Measurements from ENCODE around the gene RNLS.

RNLS gene

GRCh38 chr10:88512599-88512998 is 70.5 kb downstream of the RNLS start:
- Histone ChIP-seq H2AFZ (ENCODE audit: low read depth, low read length, severe bottlenecking) (no peak overlapping the region), H3K9me3 (ENCODE audit: insufficient read depth, low read length) (no peaks in the 10 kb centered on the region)

DNA sequence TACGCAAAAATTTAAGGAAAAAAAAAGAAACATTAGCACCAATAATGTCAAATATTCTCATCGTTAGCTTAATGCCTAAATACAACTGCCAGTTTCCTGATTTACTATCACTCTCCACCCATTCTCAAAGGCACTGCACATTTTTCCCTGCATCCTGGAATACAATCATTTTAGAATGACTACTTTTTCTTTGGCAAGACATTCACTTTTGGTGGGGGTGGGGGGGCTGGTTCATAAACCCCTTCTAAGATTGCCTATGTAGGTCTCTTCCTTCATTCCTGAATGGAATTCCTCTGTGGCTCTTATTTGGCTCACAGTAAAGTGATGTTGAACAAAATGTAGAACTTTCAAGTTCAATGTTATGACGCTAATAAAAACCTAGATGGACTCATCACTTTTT is 74.3 kb downstream of the RNLS start:
- H3K79me2 ChIP-seq (ENCODE audit: insufficient read depth, low read length) = no peaks in the 10 kb centered on the region
- no peak overlapping the region for H3K4me3 ChIP-seq (ENCODE audit: insufficient read depth, low read length, poor library complexity, severe bottlenecking)
- no peaks in the 10 kb centered on the region for H3K36me3 ChIP-seq (ENCODE audit: low read length)
- no peak overlapping the region for H3K27ac ChIP-seq (ENCODE audit: low read depth, low read length)
- no peak overlapping the region for H3K9ac ChIP-seq (ENCODE audit: low read length)
- H4K20me1 ChIP-seq (ENCODE audit: low read depth, low read length) = no peaks in the 10 kb centered on the region
- no peak overlapping the region for H3K4me2 ChIP-seq (ENCODE audit: low read depth, low read length, poor library complexity, severe bottlenecking)
- H3K9me2 ChIP-seq (replicated peaks; ENCODE audit: insufficient read depth, low read length) = no peaks in the 10 kb centered on the region
- no peaks in the 10 kb centered on the region for H3K27me3 ChIP-seq (ENCODE audit: low read length)
- TF ChIP-seq CTCF (IDR thresholded peaks at IDR 0.05; ENCODE audit: insufficient read depth, low read length, poor library complexity, severe bottlenecking) (no peak), EZH2phosphoT487 (conservative IDR thresholded peaks at IDR 0.05; ENCODE audit: low read length) (no peak)
- no peak overlapping the region for H2AFZ ChIP-seq (ENCODE audit: low read depth, low read length, severe bottlenecking)
- H3F3A ChIP-seq (ENCODE audit: insufficient read depth) = no peaks in the 10 kb centered on the region
- no peaks in the 10 kb centered on the region for H3K9me3 ChIP-seq (ENCODE audit: insufficient read depth, low read length)

More at GRCh38 chr10:88512599-88512998, 70.5 kb downstream of the RNLS start:
- Histone ChIP-seq H3K4me2 (ENCODE audit: low read depth, low read length, poor library complexity, severe bottlenecking) (no peak overlapping the region), H3F3A (ENCODE audit: insufficient read depth) (no peaks in the 10 kb centered on the region), H4K20me1 (ENCODE audit: low read depth, low read length) (no peaks in the 10 kb centered on the region), H3K4me3 (ENCODE audit: insufficient read depth, low read length, poor library complexity, severe bottlenecking) (no peak overlapping the region), H3K79me2 (ENCODE audit: insufficient read depth, low read length) (no peaks in the 10 kb centered on the region), H3K36me3 (ENCODE audit: low read length) (no peaks in the 10 kb centered on the region), H3K27ac (ENCODE audit: low read depth, low read length) (no peak overlapping the region), H3K27me3 (ENCODE audit: low read length) (no peaks in the 10 kb centered on the region), H3K9ac (ENCODE audit: low read length) (no peak overlapping the region), H3K9me2 (replicated peaks; ENCODE audit: insufficient read depth, low read length) (no peaks in the 10 kb centered on the region)
- TF ChIP-seq CTCF (IDR thresholded peaks at IDR 0.05; ENCODE audit: insufficient read depth, low read length, poor library complexity, severe bottlenecking) (no peak), EZH2phosphoT487 (conservative IDR thresholded peaks at IDR 0.05; ENCODE audit: low read length) (no peak)

DNA sequence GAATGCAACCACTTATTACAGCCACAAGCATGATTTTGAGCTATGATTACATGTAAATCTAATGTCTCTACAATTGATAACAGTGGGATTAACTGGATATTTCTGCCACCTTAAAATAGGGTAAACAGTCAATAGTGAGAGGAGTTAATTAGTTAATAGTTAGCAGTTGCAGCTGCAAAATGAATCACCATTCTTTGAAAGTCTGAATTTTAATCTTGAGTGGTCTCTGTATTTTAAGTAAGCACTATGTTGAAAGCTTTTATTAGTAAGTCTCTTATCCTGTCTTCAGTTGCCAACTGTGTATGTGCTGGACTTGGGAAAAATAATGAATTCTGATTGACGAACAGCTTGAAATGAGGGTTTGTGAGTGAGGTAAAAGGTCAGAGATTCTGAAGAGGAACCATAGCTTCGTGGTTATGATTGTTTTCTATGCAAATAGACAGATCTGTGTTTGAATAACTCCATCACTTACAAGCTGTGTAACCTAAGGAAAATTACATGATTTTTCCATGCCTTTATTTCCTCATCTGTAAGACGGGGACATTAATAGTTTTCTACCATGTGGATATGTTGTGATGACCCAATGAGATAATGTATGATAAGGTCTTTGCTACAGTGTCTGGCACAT is 75.2 kb downstream of the RNLS start:
- H3K4me2 ChIP-seq (ENCODE audit: low read depth, low read length, poor library complexity, severe bottlenecking) = no peak overlapping the region

More for the DNA sequence above, 75.2 kb downstream of the RNLS start:
- Histone ChIP-seq H3K79me2 (ENCODE audit: insufficient read depth, low read length) (no peaks in the 10 kb centered on the region), H3K9me2 (replicated peaks; ENCODE audit: insufficient read depth, low read length) (no peaks in the 10 kb centered on the region), H3K9me3 (ENCODE audit: insufficient read depth, low read length) (no peaks in the 10 kb centered on the region), H2AFZ (ENCODE audit: low read depth, low read length, severe bottlenecking) (no peak overlapping the region), H3K27ac (ENCODE audit: low read depth, low read length) (no peak overlapping the region), H3K36me3 (ENCODE audit: low read length) (no peaks in the 10 kb centered on the region), H3F3A (ENCODE audit: insufficient read depth) (no peaks in the 10 kb centered on the region), H4K20me1 (ENCODE audit: low read depth, low read length) (no peaks in the 10 kb centered on the region), H3K9ac (ENCODE audit: low read length) (no peak overlapping the region), H3K4me3 (ENCODE audit: insufficient read depth, low read length, poor library complexity, severe bottlenecking) (no peak overlapping the region), H3K27me3 (ENCODE audit: low read length) (no peaks in the 10 kb centered on the region)
- no peak for TF ChIP-seq EZH2phosphoT487 (conservative IDR thresholded peaks at IDR 0.05; ENCODE audit: low read length)
- no peak for TF ChIP-seq CTCF (IDR thresholded peaks at IDR 0.05; ENCODE audit: insufficient read depth, low read length, poor library complexity, severe bottlenecking)
